Measurements from ENCODE around the gene TTF2. TPM values are rescaled to one million over a fixed set of nuclear protein-coding genes. Genes with fewer than 3 reads are reported as not detected.

Gene TTF2
- polyA plus RNA-seq, 3 donors, result 20.1 to 24.5 (median 24.2) TPM

DNA sequence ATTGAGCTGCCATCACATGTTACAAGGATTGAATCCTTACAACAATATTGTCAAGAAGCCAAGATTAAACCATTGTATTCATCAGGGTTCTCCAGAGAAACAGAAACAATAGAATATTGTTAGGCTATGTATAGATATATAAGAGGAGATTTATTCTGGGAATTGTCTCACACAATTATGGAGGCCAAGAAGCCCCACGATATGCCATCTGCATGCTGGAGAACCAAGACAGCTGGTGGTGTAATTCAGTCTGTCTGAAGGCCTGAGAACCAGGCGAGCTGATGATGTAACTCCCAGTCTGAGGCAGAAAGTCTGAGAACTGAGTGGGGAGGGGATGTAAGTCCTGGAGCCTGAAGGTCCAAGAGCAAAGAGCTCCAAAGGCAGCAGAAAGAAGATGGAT is 14.5 kb upstream of the TTF2 start:
- DNase-seq (ENCODE audit: low read depth in 3 of 3, low spot score in 2 of 3), result no peak

DNA sequence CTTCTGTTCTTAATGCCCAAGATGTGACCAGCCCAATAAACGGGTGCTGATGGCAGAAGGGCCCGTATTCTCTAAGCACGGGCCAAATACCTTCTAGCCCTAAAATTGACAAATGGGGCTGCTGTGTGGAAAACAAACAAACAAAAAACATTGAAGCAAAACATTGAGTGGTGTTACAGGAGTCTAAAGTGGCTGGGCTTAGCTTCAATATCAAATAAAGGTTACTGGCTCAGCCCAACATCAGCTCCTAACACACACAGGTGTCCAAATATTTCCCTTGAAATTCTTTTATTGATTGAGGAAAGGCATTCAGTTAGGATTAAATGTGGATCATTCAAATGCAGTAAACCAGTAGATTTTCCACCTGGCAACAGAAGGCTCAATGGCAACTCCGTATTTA is 13.3 kb upstream of the TTF2 start:
- DNase-seq (ENCODE audit: low read depth in 3 of 3, low spot score in 2 of 3), result no peak

DNA sequence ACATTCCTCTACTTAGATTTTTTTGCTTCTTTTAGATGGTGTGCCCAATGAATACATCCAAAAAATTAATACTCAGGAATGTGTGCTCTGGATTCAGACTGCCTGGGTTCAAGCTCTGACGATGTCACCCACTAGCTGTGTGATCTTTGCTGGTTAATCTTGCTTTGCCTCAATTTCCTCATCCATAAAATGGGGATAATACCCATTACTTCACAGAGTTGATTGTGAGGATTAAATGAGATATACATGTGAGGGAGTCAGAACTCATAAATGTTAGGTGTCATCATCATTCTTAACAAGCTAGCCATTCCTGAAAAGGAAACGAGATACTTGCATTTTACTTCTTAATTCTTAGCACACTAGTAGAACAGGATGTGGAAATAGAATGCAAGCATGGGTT is 12.9 kb upstream of the TTF2 start:
- DNase-seq (ENCODE audit: low read depth in 3 of 3, low spot score in 2 of 3), result no peak

DNA sequence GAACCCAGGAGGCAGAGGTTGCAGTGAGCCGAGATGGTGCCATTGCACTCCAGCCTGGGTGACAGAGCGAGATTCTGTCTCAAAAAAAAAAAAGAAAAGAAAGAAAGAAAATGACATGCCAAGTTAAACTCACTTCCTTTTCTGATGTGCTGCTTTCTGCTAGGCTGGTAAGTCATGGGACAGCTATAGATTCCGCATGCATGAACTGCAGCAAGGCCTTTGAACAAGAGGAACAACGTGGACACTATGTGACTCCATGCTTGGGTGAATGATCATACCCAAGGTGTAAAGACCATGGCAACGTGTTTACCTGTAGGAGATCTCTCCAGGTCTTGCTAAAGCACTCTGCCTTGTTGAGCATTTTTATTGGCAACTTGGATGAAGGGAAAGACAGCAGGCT is 10.3 kb upstream of the TTF2 start:
- no peak for DNase-seq (ENCODE audit: low read depth in 3 of 3, low spot score in 2 of 3)

DNA sequence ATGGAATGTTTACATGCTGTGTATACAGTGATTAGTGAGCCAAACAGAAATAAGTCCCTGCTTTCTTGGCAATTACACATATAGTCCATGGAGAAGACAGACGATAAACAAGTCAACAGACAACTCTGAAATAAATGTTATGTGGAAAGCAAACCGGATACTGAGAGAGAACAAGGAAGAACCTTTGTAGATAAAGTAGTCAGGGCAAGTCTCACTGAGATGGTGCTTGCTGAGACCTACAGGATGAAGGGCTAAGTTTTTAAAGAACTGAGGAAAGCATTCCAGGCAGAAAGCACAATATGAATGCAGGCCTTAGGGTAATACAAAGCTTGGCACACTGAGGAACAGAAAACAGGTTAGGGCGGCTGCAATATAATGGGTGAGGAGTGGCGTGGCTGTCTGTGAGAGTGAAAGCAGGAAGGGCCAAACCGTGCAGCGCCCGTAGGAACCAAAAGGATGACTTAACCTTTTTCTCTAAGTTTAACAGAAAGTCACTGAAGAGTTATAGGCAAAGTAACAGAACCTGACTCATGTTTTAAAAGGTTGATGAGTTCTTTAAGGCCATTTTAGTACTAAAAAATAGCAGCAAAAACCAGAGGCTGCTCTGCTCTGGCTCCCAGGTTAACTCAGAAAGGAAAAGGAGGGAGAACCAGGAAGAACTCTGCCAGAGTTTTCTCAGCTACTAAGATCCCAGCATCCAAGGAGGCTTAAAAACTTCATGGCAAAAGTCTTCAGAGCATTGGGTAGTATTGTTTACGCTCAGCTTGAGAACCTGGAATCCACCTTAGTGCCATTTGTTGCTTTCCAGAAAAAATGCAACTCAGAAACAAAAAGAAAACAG is 8.7 kb upstream of the TTF2 start:
- DNase-seq (ENCODE audit: low read depth in 3 of 3, low spot score in 2 of 3), result no peak

DNA sequence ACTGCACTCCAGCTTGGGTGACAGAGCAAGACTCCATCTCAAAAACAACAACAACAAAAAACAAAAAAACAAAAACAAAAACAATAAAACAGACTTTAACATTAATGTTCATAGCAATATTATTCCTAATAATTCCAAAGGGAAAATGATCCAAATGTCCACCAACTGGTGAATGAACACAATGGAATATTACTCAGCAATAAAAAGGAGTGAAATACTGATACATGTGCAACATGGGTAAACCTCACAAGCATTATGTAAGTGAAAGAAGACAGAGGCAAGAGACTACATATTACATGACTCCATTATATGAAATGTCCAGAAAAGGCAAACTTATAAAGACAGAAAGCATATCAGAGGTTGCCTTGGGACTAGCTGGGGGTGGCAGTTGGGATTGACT is 6.1 kb upstream of the TTF2 start:
- no peak for DNase-seq (ENCODE audit: low read depth in 3 of 3, low spot score in 2 of 3)

DNA sequence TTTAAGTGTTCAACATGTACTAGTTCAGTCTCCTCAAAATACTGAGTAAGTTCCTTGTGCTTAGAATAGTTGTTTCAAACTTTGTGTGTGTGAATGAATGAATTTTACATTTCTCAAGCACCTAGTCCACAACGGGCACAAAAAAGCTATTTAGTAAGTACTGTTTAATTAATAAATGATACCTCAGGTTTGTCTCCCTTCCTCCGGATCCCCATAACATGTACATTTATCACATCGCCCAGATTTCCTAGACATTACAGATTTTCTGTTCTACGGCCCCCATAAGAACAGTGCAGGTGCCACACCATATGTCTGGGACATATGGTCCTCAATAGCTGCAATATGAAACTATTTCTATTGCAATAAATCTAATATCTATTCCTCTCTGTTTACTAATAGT is 1.3 kb upstream of the TTF2 start:
- DNase-seq (ENCODE audit: low read depth in 3 of 3, low spot score in 2 of 3), result no peak

DNA sequence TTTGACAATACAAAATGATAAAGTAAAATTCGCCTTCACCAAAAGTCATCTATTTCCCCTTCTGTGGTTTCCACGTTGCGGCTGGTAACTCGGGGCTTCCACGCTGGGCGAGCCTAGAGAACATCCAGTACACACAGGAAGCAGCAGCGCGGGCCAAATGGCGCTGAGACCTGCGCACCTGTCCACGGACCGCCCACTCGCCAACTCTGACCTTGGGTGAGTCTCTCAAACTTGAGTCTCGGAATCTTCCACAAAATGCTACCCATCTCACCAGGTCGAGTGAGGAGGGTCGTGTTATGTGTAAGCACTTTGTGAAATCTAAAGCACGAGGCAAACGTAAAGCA is 820 bp upstream of the TTF2 start:
- DNase-seq (ENCODE audit: low read depth in 3 of 3, low spot score in 2 of 3), result peak in 1 of 3 donors; percentile 56

DNA sequence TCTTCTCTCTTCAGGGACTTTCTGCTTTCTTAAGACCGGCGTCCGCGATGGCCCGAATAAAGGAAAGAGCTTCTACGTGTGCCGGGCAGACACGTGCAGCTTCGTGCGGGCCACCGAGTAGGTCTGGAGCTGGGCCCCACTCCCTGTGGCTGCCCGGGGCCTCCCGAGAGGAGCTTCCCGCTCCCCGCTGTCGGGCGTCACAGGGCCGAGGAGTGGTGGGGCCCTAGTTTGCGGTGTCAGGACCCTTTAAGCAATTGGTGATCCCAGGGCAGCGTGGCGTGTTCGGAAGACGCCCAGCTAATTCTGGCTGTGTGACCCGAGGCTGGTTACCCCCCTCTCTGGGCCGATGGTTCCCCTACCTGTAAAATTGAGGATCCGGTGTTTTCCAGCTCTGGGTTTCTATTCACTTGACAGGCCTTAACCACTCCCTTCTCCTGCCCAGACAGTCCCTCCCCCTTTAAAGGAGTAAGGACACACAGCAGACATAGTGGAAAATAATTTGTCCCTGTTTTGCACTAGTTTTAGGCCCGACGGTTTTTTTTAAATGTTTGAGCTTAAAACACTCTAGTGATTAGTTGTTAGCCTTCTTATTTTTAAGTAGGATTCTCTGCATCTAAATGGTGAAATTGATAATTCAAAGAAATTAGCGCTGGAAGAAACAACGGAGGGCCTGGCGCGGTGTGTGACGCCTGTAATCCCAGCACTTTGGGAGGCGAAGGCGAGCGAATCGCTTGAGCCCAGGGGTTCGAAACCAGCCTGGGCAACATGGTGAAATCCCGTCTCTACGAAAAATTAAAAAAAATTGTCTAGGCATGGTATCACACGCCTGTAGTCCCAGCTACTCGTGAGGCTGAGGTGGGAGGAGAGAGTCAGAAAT is 553 bp downstream of the TTF2 start:
- DNase-seq (ENCODE audit: low read depth in 3 of 3, low spot score in 2 of 3), result no peak

DNA sequence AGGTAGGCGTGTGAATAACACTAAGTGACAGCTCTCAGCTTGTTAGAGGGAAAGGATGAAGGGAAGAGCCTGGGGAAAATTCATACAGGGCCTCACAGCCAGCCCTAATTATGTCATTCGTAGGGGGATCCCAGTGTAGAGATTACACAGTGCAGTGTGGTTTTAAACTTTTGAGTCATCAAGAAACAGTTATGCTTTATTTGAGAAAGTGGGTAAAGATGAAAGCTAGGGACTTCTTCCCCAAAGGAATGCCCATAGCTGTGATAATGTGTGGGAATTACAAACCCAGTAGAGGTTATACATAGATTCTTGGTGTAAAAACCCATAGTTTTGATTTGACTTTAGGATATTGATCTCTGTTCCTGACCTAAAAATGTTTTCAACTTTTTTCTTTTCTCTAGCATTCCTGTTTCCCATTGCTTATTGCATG is 1.9 kb downstream of the TTF2 start:
- DNase-seq (ENCODE audit: low read depth in 3 of 3, low spot score in 2 of 3), result no peak

DNA sequence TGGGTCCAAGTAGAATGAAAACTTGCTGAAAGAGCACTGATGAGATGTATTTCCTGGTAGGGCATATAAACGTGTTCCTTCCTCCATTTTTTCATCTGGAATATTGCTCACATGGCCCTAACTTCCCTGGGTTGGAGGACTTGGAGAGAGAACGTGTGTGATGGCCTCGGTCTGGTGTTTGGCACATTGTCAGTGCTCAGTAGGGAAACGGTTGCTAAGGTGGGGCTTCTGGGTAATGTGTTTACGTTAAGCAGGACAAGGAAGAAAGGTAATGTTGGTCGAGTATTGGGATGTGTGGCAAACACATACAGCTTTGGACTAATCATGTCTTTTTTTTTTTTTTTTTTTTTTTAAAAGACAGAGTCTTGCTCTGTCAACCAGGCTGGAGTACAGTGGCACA is 6.2 kb downstream of the TTF2 start:
- no peak for DNase-seq (ENCODE audit: low read depth in 3 of 3, low spot score in 2 of 3)

DNA sequence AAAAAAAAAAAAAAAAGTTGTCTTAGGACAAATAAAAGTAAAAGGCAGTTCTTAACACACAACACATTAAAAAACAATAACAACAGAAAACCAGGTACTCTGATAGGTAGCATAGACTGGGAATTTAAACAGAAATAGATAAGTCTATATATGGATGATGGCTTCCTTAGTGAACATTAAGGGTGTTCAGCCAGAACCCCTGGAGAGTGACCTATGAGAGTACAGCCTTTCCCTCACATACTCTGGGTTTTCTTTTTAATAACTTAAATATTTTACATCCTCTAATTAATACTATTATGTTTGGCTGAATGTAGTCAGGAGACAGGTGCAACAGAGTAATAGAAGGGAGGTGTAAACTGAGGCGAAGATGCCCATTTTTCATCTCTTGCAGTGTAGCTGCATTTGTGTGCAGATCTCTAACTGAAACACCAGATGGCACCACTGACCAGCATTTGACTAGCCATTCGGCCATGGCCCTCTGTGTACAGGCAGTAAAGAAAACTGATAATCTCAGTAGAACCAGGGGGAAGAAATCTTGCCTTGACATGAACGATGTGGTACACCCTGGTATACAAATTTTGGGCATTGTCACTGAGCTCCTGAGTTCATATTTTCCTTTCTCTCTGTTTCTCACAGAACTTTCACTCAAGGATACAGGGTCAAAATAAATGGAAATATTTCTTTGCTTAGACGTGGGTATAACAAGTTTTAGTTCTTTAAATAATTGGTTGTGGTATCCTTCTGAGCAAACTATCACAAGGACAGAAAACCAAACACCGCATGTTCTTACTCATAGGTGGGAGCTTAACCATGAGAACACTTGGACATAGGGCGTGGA is 7.6 kb downstream of the TTF2 start:
- DNase-seq (ENCODE audit: low read depth in 3 of 3, low spot score in 2 of 3), result no peak

DNA sequence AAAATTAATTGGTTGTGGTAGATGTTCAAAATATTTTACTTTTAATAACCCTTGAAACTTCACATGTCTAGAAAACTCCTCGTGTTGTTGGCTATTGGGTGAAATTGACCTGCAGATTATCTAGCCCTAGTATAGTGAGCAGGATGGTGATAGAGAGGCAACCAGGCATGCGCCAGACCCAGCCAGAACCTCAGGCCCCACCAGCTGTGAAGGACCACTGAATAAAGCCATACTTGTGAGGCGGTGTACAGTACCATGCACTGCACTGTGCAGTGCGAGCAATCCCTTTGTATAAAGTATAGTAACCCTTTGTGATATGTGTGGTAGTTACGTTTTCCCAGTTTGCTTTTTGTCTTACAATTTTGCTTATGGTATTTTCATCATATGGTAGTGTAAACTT is 8.5 kb downstream of the TTF2 start:
- no peak for DNase-seq (ENCODE audit: low read depth in 3 of 3, low spot score in 2 of 3)

DNA sequence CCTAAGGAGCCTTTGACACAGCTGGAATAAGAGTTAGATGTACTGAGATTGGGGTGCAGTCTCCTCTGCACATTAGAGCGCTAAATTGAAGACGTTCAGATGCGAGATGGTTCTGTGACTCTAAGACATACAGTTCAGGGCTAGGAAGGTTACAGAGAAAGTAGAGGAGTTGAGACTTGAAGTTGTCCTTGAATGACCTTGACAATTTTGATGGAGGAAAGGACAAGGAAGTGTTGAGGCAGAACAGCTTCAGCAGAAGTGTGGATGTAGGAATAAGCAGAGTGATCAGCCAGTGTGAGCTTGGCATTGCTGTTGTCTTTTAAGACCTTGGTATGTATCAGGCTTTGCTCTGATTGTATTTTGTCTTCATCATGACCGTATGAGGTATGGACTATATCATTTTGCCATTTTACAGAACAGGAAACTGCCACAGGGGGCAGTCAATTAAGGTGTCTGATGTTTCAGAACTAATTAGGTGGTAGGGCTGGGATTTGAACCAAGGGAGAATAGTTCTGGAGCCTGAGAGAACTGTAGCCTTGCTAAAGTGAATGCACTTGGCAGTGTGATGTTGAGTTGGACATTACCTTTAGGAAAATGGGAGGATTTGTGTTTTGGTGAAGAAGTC is 9.2 kb downstream of the TTF2 start:
- DNase-seq (ENCODE audit: low read depth in 3 of 3, low spot score in 2 of 3), result no peak

DNA sequence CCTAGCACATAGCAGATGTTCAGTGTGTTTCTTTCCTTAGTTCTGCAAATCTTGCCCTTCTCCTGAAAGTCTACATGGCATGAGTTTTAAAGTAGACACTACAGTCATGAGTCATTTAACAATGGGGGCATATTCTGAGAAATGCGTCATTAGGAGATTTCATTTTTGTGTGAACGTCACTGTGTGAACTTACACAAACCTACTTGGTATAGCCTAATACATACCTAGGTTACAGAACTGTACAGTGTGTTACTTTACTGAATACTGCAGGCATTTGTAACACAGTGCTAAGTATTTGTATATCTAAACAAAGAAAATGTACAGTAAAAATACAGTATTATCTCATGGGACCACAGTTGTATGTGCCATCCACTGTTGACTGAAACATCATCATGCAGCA is 10.0 kb downstream of the TTF2 start:
- no peak for DNase-seq (ENCODE audit: low read depth in 3 of 3, low spot score in 2 of 3)

DNA sequence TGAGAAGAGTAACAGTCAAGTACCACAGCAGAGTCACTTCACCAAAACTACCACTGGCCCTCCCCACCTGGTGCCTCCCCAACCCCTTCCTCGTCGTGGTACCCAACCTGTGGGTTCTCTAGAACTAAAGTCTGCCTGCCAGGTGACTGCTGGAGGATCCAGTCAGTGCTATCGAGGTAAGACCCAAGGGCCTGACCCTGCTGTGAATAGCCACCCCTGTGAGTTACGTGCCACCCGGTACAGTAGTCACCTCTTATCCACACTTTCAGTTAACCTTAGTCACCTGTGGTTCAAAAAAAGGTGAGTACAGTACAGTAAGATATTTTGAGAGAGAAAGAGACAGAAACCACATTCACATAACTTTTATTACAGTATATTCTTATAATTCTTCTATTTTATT is 16.5 kb downstream of the TTF2 start:
- no peak for DNase-seq (ENCODE audit: low read depth in 3 of 3, low spot score in 2 of 3)

DNA sequence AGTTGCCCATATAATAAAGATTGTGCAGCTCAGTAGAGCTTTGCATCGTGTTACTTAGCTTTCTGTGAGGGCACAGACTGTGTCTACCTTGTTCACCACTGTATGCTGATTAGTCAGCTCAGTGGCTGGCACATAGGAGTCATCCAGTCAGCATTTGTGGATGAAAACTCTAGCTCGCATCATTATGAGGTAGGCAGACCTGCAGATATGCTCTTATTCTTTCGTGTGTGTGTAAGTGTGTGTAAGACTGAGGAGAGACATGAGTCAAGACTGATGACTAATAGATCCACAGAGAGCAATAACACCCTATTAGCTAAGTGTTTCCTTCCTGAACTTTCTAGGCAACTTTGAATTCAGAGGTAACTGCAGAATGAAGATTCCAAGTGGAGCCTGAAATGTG is 17.1 kb downstream of the TTF2 start:
- no peak for DNase-seq (ENCODE audit: low read depth in 3 of 3, low spot score in 2 of 3)

DNA sequence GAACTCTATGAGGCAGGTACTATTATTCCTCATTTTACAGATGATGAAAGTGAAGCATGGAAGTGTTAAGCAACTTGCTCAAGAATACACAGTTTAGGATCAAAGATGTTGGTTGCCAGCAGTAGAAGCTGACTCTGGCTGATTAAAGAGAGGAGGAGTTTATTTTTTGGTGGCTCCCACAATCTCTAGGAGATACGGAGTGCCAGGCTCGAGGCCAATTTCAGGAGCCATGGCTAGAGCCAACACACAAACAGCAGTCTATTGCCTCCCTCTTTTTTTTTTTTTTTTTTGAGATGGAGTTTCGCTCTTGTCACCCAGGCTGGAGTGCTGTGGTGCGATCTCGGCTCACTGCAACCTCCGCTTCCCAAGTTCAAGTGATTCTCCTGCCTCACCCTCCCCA is 19.6 kb downstream of the TTF2 start:
- no peak for DNase-seq (ENCODE audit: low read depth in 3 of 3, low spot score in 2 of 3)

DNA sequence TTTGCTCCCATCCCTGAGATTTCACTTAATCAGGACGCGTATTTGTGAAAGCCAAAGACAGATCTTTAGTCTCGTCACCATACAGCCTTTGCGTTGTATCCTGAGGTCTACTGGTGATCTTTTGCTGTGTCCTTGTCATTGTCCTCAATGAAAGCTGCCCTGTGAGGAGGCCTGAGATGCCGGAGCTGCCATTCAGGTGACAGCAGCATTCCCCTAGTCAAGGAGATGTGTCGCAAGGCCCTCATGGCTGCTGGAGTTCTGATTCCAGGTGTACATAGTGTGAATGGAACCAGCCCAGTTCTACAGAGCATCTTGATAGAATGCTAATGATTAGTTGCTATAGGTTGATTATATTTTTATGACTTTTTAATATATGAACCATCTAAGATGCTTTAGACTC is 24.1 kb downstream of the TTF2 start:
- DNase-seq (ENCODE audit: low read depth in 3 of 3, low spot score in 2 of 3), result no peak

DNA sequence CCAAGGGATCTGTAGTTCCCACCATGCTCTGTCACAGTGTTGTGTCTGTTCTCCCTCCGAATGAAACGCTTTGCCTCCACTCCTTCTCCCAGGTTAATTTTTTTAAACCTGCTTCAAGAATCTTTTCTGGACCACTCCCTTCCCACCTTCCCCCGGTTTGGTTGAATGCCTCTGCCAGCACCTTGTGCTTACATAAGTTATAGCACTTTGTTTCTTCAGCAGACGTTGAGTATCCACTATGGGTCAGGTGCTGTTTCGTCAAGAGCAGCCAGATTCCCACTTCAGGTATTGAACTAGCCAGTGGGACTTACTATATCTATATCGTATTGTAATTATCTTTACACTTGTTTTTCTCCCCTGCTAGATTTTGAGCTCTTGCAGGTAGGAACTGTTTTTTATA is 27.6 kb downstream of the TTF2 start:
- DNase-seq (ENCODE audit: low read depth in 3 of 3, low spot score in 2 of 3), result no peak

DNA sequence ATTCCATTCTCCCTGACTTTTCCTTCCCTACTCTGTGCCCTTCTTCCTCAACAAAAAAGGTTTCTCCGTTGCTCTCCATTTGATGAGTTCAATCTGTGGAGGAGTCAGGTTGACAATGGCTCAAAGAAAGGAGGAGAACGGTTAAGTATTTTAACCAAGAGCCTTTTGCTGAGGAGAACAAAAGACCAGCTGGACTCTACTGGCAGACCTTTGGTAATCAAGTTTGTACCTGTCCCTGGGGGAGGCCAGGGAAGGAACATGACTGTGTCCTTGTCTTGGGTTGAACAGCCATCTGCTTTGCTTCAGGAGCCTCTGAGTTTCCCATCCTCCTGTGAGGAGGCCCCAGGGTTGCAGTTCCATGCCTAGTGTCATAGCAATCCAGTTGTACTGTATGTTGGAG is 29.9 kb downstream of the TTF2 start:
- DNase-seq (ENCODE audit: low read depth in 3 of 3, low spot score in 2 of 3), result no peak
